ENCODE results near the gene CYP3A4.

The CYP3A4 gene

DNA sequence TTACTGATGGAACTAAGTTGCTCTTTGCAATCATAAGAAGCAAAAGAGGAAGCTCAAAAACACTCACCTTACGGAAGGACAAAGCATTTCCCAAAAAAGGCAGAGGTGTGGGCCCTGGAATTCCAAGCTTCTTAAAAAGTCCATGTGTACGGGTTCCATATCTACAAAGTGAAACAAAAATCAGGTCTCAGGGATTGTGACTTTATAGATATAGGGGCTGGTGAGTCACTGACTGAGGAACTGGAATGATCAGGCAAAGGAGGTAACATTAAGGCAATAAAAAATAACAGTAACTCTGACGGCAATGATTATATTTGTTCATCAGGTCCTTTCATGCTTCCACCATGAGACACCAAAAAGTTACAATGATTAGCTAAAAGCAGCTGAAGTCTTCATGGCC, 53.0 kb downstream of the CYP3A4 start:
- Histone ChIP-seq H3F3A (ENCODE audit: control insufficient read depth, insufficient read depth) (no peaks in the 10 kb centered on the region), H4K20me1 (ENCODE audit: control insufficient read depth, insufficient read depth, low read depth, low read length) (no peaks in the 10 kb centered on the region), H3K27ac (ENCODE audit: low read depth, low read length) (no peak overlapping the region), H3K27me3 (ENCODE audit: control insufficient read depth, low read length) (no peaks in the 10 kb centered on the region), H3K9me2 (replicated peaks; ENCODE audit: control insufficient read depth, low read length) (no peaks in the 10 kb centered on the region), H3K36me3 (ENCODE audit: control insufficient read depth, low read length) (no peaks in the 10 kb centered on the region), H3K4me3 (ENCODE audit: low read length) (no peak overlapping the region), H3K9me3 (ENCODE audit: control insufficient read depth, insufficient read depth, low read length) (no peaks in the 10 kb centered on the region), H3K79me2 (ENCODE audit: control insufficient read depth, low read length) (no peaks in the 10 kb centered on the region), H3K4me1 (ENCODE audit: control insufficient read depth, low read length) (no peaks in the 10 kb centered on the region), H3K4me2 (ENCODE audit: low read length) (no peak overlapping the region)
- TF ChIP-seq, protein P1, sequence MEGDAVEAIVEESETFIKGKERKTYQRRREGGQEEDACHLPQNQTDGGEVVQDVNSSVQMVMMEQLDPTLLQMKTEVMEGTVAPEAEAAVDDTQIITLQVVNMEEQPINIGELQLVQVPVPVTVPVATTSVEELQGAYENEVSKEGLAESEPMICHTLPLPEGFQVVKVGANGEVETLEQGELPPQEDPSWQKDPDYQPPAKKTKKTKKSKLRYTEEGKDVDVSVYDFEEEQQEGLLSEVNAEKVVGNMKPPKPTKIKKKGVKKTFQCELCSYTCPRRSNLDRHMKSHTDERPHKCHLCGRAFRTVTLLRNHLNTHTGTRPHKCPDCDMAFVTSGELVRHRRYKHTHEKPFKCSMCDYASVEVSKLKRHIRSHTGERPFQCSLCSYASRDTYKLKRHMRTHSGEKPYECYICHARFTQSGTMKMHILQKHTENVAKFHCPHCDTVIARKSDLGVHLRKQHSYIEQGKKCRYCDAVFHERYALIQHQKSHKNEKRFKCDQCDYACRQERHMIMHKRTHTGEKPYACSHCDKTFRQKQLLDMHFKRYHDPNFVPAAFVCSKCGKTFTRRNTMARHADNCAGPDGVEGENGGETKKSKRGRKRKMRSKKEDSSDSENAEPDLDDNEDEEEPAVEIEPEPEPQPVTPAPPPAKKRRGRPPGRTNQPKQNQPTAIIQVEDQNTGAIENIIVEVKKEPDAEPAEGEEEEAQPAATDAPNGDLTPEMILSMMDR (IDR thresholded peaks at IDR 0.05; ENCODE audit: low read depth, low read length, poor library complexity, severe bottlenecking), result no peak
- no peak for TF ChIP-seq EZH2phosphoT487 (IDR thresholded peaks at IDR 0.05; ENCODE audit: borderline replicate concordance, low read length)

DNA sequence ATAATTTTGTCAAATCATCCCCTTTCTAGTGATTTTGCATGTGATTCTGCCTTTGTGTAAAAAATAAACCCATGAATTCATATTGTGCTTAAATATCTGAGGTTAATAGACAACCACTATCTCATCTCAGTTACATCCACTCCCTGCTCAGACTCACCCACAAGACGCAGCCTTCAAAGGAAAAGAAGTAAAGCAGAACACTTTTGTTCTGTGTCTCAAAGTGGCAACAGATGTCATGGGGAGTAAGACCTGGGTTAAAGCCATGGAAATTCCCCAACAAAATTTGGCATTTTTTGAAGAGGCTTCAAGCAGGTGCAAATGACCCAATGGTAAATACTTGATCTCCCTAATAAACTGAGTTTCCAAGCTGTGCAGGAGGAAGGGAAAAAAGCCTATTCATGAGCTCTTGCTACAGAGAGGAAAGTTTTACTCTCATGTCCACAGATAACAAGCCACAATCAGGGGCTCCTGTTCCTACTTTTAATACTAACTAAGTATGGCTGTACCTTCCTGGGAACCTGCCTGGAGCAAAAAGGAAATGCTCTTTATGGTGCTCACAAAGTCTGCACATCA, 53.7 kb downstream of the CYP3A4 start:
- Histone ChIP-seq H3K4me3 (ENCODE audit: low read length) (no peak overlapping the region), H3K4me2 (ENCODE audit: low read length) (no peak overlapping the region), H3K36me3 (ENCODE audit: control insufficient read depth, low read length) (no peaks in the 10 kb centered on the region), H3F3A (ENCODE audit: control insufficient read depth, insufficient read depth) (no peaks in the 10 kb centered on the region), H3K4me1 (ENCODE audit: control insufficient read depth, low read length) (no peaks in the 10 kb centered on the region), H3K9me3 (ENCODE audit: control insufficient read depth, insufficient read depth, low read length) (no peaks in the 10 kb centered on the region), H3K9me2 (replicated peaks; ENCODE audit: control insufficient read depth, low read length) (no peaks in the 10 kb centered on the region), H3K27ac (ENCODE audit: low read depth, low read length) (no peak overlapping the region), H4K20me1 (ENCODE audit: control insufficient read depth, insufficient read depth, low read depth, low read length) (no peaks in the 10 kb centered on the region), H3K27me3 (ENCODE audit: control insufficient read depth, low read length) (no peaks in the 10 kb centered on the region), H3K79me2 (ENCODE audit: control insufficient read depth, low read length) (no peaks in the 10 kb centered on the region)
- no peak for TF ChIP-seq EZH2phosphoT487 (IDR thresholded peaks at IDR 0.05; ENCODE audit: borderline replicate concordance, low read length)
- TF ChIP-seq, protein P1 (IDR thresholded peaks at IDR 0.05; ENCODE audit: low read depth, low read length, poor library complexity, severe bottlenecking), result no peak

DNA sequence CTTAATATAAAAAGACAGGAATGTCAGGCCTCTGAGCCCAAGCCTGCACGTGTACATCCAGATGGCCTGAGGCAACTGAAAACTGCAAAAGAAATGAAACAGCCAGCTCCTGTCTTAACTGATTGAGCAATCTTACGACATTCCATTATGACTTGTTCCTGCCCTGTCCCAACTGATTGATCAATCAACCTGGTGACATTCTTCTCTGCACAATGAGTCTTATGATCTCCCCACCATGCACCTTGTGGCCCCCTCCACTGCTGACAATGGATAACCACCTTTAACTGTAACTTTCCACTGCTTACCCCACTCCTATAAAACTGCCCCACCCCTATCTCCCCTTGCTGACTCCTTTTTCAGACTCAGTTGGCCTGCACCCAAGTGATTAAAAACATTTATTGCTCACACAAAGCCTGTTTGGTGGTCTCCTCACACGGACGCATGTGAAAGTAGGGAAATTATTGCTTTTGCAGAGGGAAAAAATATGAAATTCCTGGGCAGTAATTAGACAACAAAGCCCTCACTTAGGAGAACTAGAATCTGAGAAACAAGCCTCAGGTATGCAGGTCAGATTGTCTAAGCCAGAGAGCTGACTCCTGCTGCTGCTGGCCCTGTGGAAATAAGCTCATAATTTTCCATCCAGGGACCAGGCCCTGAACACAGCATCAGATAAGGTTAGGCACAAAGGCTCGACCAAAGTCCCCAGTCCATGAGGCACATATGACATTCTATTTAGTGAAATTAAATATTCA, 54.3 kb downstream of the CYP3A4 start:
- TF ChIP-seq, protein P1 (IDR thresholded peaks at IDR 0.05; ENCODE audit: low read depth, low read length, poor library complexity, severe bottlenecking), result no peak
- Histone ChIP-seq H3F3A (ENCODE audit: control insufficient read depth, insufficient read depth) (no peaks in the 10 kb centered on the region), H3K79me2 (ENCODE audit: control insufficient read depth, low read length) (no peaks in the 10 kb centered on the region), H3K9me3 (ENCODE audit: control insufficient read depth, insufficient read depth, low read length) (no peaks in the 10 kb centered on the region), H4K20me1 (ENCODE audit: control insufficient read depth, insufficient read depth, low read depth, low read length) (no peaks in the 10 kb centered on the region), H3K4me3 (ENCODE audit: low read length) (no peak overlapping the region), H3K36me3 (ENCODE audit: control insufficient read depth, low read length) (no peaks in the 10 kb centered on the region), H3K4me1 (ENCODE audit: control insufficient read depth, low read length) (no peaks in the 10 kb centered on the region), H3K9me2 (replicated peaks; ENCODE audit: control insufficient read depth, low read length) (no peaks in the 10 kb centered on the region), H3K27me3 (ENCODE audit: control insufficient read depth, low read length) (no peaks in the 10 kb centered on the region), H3K27ac (ENCODE audit: low read depth, low read length) (no peak overlapping the region), H3K4me2 (ENCODE audit: low read length) (no peak overlapping the region)
